ENCODE measurements around the gene CHRD. TPM values are rescaled to one million over a fixed set of nuclear protein-coding genes. Genes with fewer than 3 reads are reported as not detected.

Gene CHRD
- not detected in 2 replicates for total RNA-seq

GRCh38 chr3:184379358-184380184 lies at the start of gene CHRD:
TSS of gene CHRD (plus strand) at chr3:184380054. CDS start at chr3:184380319, 265 bp downstream.

GRCh38 chr3:184337399-184337714 lies 42.5 kb upstream of the CHRD start, which contains the start of gene FAM131A:
TSS of gene FAM131A (plus strand) at chr3:184337600. CDS start at chr3:184337631, 31 bp downstream.

GRCh38 chr3:184361532-184361931 lies 18.3 kb upstream of the CHRD start, which contains the start of the genes CLCN2 and POLR2H:
TSS of gene CLCN2 (minus strand) at chr3:184361605. CDS start at chr3:184361479, 126 bp downstream.
TSS of gene POLR2H (plus strand) at chr3:184361710. CDS start at chr3:184363493, 1,783 bp downstream.

GRCh38 chr3:184377882-184378445 lies 1.9 kb upstream of the CHRD start, which contains the start of gene THPO:
TSS of gene THPO (minus strand) at chr3:184378207. CDS start at chr3:184376259, 1,948 bp downstream.

Other genes starting within 250 kb of the CHRD start
- 26.1 and 38.0 TPM in 2 replicates for gene EIF2B5, start 244.7 kb upstream of the CHRD start, total RNA-seq
- 24.0 and 24.9 TPM in 2 replicates for gene DVL3, start 224.7 kb upstream of the CHRD start, total RNA-seq
- 241 and 285 TPM in 2 replicates for gene AP2M1, start 205.2 kb upstream of the CHRD start, total RNA-seq
- gene ABCF3, start 193.9 kb upstream of the CHRD start, total RNA-seq: 29.8 and 41.6 TPM in 2 replicates
- not detected in 2 replicates for gene VWA5B2, start 150.5 kb upstream of the CHRD start, total RNA-seq
- gene ALG3, start 131.1 kb upstream of the CHRD start, total RNA-seq: 78.9 and 108 TPM in 2 replicates
- gene EEF1AKMT4, start 130.4 kb upstream of the CHRD start, total RNA-seq: 12.5 and 18.3 TPM in 2 replicates
- 1.2 and 1.4 TPM in 2 replicates for gene CAMK2N2, start 118.5 kb upstream of the CHRD start, total RNA-seq
- gene ECE2, start 104.0 kb upstream of the CHRD start, total RNA-seq: not detected in 2 replicates
- 672 and 923 TPM in 2 replicates for gene PSMD2, start 80.8 kb upstream of the CHRD start, total RNA-seq
- 319 and 487 TPM in 2 replicates for gene EIF4G1, start 65.4 kb upstream of the CHRD start, total RNA-seq
- 23.0 and 30.1 TPM in 2 replicates for gene FAM131A, start 42.5 kb upstream of the CHRD start, total RNA-seq
- 3.1 and 3.6 TPM in 2 replicates for gene CLCN2, start 18.4 kb upstream of the CHRD start, total RNA-seq
- 83.7 and 161 TPM in 2 replicates for gene POLR2H, start 18.3 kb upstream of the CHRD start, total RNA-seq
- gene THPO, start 1.8 kb upstream of the CHRD start, total RNA-seq: not detected in 2 replicates
- gene EPHB3, start 181.7 kb downstream of the CHRD start, total RNA-seq: 4.2 and 6.7 TPM in 2 replicates